ENCODE results near the gene KDM1B.
"Not testable (repeated sequence)": the region's sequence is repeated elsewhere in the genome, so short reads cannot be mapped to it uniquely, and the experiment has no call there.

KDM1B gene

DNA sequence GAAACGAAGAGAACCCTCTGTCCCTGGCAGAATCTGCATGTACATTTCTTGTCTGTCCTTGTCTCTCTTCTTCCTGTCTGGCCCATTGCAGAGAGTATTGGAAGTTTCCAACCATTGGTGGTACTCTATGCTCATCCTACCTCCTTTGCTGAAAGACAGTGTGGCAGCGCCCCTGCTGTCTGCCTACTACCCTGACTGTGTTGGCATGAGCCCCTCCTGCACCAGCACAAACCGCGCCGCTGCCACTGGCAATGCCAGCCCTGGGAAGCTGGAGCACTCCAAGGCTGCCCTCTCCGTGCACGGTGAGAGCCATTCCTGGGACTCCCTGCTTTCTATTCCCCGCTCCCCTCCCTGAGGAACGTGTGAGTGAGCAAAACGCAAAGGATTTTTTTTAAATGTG, 32.5 kb downstream of the KDM1B start:
- Mint-ChIP-seq H3K4me1 (ENCODE audit: low read depth) (no peaks in the 10 kb centered on the region), H3K4me3 (no peak overlapping the region), H3K36me3 (ENCODE audit: low read depth) (no peaks in the 10 kb centered on the region)

DNA sequence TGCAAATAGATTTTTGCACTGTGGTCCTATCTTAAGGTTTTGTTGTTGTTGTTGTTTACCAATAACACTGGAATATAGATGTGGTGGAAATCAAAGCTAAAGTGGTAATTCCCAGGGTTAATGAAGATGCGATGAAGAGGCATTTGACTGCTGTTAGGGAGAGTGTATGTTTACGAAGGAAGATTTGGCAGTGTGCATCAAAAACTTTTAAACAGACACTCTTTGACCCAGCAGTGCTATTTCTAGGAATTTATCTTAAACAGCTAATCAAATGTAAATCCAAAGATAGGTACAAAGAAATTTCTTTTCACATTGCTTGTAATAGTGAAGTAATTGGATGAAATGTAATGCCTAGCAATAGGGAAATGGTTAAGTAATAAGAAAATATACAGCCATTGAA, 34.0 kb downstream of the KDM1B start:
- no peaks in the 10 kb centered on the region for H3K36me3 Mint-ChIP-seq (ENCODE audit: low read depth)
- H3K4me1 Mint-ChIP-seq (ENCODE audit: low read depth), result no peaks in the 10 kb centered on the region
- no peak overlapping the region for H3K27ac Mint-ChIP-seq
- no peaks in the 10 kb centered on the region for H3K9me3 Mint-ChIP-seq
- no peaks in the 10 kb centered on the region for H3K27me3 Mint-ChIP-seq (ENCODE audit: low read depth)
- no peak overlapping the region for H3K4me3 Mint-ChIP-seq

More for the DNA sequence above, 32.5 kb downstream of the KDM1B start:
- Mint-ChIP-seq H3K9me3 (no peaks in the 10 kb centered on the region), H3K27me3 (ENCODE audit: low read depth) (no peaks in the 10 kb centered on the region), H3K27ac (no peak overlapping the region)

DNA sequence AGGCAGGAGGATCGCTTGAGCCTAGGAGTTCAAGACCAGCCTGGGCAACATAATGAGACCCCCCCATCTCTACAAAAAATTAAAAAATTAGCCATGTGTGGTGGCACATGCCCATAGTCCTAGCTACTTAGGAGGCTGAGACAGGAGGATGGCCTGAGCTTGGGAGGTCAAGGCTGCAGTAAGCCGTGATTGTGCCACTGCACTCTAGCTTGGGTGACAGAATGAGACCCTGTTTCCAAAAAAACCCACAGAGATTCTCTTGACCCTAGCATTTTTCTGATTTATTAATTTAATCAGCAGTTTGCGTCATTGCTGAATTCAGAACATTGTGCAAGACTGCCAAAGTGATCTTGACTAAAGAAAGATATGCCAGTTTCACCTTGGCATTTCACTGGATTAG, 36.8 kb downstream of the KDM1B start:
- H3K36me3 Mint-ChIP-seq (ENCODE audit: low read depth), result no peaks in the 10 kb centered on the region
- no peaks in the 10 kb centered on the region for H3K9me3 Mint-ChIP-seq
- no peaks in the 10 kb centered on the region for H3K27me3 Mint-ChIP-seq (ENCODE audit: low read depth)
- no peaks in the 10 kb centered on the region for H3K4me1 Mint-ChIP-seq (ENCODE audit: low read depth)
- H3K4me3 Mint-ChIP-seq, result no peak overlapping the region
- H3K27ac Mint-ChIP-seq, result no peak overlapping the region

DNA sequence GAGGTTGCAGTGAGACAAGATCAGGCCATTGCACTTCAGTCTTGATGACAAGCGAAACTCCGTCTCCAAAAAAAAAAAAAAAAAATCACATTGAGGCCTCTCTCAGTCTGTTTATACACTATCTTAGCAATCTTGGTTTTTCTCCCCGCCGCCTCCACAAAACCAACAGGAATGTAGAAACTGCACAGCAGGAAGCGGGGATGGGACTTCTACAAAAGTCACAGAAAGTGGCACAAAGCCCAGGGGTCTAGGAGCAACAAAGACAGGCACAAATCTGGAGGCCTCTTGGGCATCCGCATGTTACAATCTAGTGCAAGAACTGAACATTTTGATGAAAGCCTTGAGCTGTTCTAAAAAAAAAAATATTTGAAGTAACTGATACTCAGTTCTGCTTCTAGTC, 48.6 kb downstream of the KDM1B start:
- Mint-ChIP-seq H3K4me3 (no peak overlapping the region), H3K4me1 (ENCODE audit: low read depth) (no peaks in the 10 kb centered on the region), H3K27ac (no peak overlapping the region), H3K27me3 (ENCODE audit: low read depth) (no peaks in the 10 kb centered on the region), H3K9me3 (no peaks in the 10 kb centered on the region), H3K36me3 (ENCODE audit: low read depth) (peaks cover 2% of the 10 kb centered on the region)

DNA sequence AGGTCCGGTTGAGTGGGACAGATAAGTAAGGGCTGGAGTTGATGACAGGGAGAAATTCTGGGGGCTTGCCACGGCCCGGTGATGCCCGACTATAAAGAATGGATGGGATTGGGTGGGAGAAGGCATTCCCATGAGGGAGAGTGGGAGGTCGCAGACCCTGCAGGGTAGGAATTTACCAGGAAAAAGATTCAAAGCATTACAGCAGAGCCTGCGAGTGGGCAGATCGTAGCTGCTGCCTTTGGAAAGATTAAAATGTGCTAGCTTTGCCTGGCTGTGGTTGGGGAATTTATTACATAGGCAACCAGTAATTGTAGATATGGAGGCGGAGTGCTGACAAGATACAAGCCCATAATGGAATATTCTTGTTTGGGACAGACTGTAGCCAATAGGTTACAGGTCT, 49.5 kb downstream of the KDM1B start:
- Mint-ChIP-seq H3K36me3 (ENCODE audit: low read depth) (peaks cover 2% of the 10 kb centered on the region), H3K27me3 (ENCODE audit: low read depth) (no peaks in the 10 kb centered on the region), H3K4me3 (no peak overlapping the region), H3K27ac (no peak overlapping the region), H3K9me3 (no peaks in the 10 kb centered on the region), H3K4me1 (ENCODE audit: low read depth) (no peaks in the 10 kb centered on the region)

DNA sequence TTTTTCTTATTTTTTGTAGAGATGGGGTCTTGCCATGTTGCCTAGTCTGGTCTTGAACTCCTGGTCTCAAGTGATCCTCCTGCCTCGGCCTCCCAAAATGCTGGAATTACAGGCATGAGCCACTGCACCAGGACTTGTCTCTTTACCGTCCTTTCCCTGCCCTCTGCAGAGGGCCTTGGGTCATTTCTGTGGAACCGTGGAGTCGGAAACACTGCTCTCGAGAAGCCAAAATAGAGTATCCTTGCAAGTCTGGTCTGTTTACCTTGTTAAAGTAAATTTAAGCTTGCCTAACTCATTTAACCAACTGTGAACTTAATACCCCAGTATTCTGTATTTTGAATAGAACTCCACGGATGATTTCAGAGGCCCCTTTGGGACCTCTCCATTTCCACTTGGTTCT, 51.4 kb downstream of the KDM1B start:
- Mint-ChIP-seq H3K27ac (no peak overlapping the region), H3K27me3 (ENCODE audit: low read depth) (no peaks in the 10 kb centered on the region), H3K9me3 (no peaks in the 10 kb centered on the region)

DNA sequence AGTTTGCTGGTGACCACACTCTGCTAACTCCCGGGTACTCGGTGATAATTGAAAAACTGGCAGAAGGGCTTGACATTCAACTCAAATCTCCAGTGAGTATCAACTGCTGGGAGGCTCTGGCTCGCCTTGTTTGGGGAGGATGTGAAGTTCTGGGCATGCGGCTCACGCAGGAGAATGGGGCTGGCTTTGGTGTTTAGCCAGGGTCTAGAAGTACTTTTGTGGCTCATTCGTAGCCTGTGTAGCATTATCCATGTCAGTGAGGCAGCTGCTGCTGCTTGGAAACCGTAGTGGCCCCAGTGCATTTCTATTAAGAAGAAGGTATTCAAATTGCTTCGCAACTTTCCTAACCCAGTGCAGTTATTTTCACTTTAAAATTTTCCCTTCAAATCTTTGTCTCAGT, 52.2 kb downstream of the KDM1B start:
- no peak overlapping the region for H3K4me3 Mint-ChIP-seq
- no peak overlapping the region for H3K27ac Mint-ChIP-seq
- H3K9me3 Mint-ChIP-seq, result no peaks in the 10 kb centered on the region
- H3K27me3 Mint-ChIP-seq (ENCODE audit: low read depth), result no peaks in the 10 kb centered on the region
- peaks cover 4% of the 10 kb centered on the region for H3K36me3 Mint-ChIP-seq (ENCODE audit: low read depth)
- peaks cover 8% of the 10 kb centered on the region for H3K4me1 Mint-ChIP-seq (ENCODE audit: low read depth)

More for the DNA sequence above, 51.4 kb downstream of the KDM1B start:
- peaks cover 6% of the 10 kb centered on the region for H3K4me1 Mint-ChIP-seq (ENCODE audit: low read depth)
- peaks cover 2% of the 10 kb centered on the region for H3K36me3 Mint-ChIP-seq (ENCODE audit: low read depth)
- H3K4me3 Mint-ChIP-seq, result no peak overlapping the region

DNA sequence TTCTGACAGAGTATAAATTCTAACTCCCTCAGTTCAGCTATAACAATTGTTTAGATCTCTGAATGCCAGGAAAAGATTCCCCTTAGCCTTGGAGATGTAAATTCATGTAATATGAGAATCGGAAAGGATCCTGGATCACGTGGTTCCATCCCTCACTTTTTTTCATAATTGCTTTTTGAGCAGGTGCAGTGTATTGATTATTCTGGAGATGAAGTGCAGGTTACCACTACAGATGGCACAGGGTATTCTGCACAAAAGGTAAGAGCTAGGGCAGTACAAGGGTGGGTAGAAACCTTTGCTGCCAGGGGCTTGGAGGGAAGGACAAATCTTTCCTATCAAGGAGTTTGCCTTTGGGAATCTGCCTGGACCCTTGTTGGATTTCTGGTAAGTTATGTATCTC, 52.7 kb downstream of the KDM1B start:
- H3K36me3 Mint-ChIP-seq (ENCODE audit: low read depth), result peaks cover 5% of the 10 kb centered on the region
- no peak overlapping the region for H3K27ac Mint-ChIP-seq
- H3K4me1 Mint-ChIP-seq (ENCODE audit: low read depth), result peaks cover 8% of the 10 kb centered on the region
- no peak overlapping the region for H3K4me3 Mint-ChIP-seq
- H3K27me3 Mint-ChIP-seq (ENCODE audit: low read depth), result no peaks in the 10 kb centered on the region
- no peaks in the 10 kb centered on the region for H3K9me3 Mint-ChIP-seq

DNA sequence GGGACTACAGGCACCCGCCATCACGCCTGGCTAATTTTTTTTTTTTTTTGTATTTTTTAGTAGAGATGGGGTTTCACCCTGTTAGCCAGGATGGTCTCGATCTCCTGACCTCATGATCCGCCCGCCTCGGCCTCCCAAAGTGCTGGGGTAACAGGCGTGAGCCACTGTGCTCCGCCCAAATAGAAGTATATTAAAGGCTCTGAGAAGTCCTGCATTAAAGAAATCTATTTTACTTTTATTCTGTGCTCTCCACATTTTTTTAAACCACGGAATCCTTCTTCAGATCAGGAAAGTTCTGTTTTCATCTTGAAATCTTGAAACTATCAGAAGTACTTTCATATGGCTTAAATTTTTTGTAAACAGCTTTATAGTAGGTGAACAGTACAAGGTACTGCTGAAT, 53.6 kb downstream of the KDM1B start:
- H3K9me3 Mint-ChIP-seq; H3K36me3 Mint-ChIP-seq (ENCODE audit: low read depth); H3K4me3 Mint-ChIP-seq; H3K27ac Mint-ChIP-seq; H3K27me3 Mint-ChIP-seq (ENCODE audit: low read depth); H3K4me1 Mint-ChIP-seq (ENCODE audit: low read depth): not testable (repeated sequence)

DNA sequence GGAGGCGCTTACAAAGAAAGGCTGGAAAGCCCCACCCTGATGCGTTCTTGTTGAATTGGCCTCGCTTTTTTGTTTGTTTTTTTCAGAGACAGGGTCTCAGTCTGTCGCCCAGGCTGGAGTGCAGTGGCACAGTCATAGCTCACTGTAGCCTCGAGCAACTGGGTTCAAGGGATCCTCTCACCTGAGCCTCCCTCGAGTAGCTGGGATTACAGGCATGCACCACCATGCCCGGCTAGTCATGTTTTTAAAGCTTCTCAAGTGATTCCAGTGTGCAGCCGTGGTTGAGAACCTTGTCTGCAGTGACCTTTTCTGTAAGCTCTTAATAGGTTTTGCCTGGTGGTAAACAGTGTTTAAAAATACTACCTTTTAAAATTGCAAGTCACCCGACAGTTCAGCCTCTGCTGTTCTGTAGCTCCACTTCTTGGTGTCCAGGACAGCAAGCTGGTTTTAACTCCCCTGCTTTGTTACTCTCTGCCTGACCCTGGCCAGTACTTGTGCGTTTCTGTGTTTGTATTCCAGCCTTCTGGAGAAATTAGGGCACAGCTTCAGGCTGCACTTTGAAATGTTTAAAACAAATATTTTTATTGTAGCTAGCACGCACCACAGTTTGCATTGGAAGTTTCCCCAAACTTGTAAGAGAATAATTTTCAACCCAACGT, 54.4 kb downstream of the KDM1B start:
- Mint-ChIP-seq H3K36me3 (ENCODE audit: low read depth) (peaks cover 5% of the 10 kb centered on the region), H3K9me3 (no peaks in the 10 kb centered on the region), H3K4me3 (no peak overlapping the region), H3K4me1 (ENCODE audit: low read depth) (peaks cover 13% of the 10 kb centered on the region), H3K27me3 (ENCODE audit: low read depth) (no peaks in the 10 kb centered on the region), H3K27ac (no peak overlapping the region)

DNA sequence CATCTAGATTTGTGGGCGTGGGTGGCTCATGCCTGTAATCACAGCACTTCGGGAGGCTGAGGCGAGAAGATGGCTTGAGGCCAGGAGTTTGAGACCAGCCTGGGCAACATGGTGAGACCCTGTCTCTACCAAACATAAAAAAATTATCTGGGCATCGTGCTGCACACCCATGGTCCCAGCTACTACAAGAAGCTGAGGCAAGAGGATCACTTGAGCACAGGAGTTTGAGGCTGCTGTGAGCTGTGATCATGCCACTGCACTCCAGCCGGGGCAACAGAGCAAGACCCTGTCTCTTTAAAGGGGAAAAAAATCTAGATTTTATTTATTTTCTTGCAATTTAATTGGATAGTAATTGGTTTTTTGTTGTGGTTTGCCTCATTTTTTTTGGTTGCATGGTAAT, 55.5 kb downstream of the KDM1B start:
- H3K9me3 Mint-ChIP-seq, result no peaks in the 10 kb centered on the region
- H3K36me3 Mint-ChIP-seq (ENCODE audit: low read depth), result peaks cover 6% of the 10 kb centered on the region
- H3K4me3 Mint-ChIP-seq, result no peak overlapping the region
- H3K27me3 Mint-ChIP-seq (ENCODE audit: low read depth), result no peaks in the 10 kb centered on the region
- H3K4me1 Mint-ChIP-seq (ENCODE audit: low read depth), result peaks cover 13% of the 10 kb centered on the region
- H3K27ac Mint-ChIP-seq, result no peak overlapping the region

DNA sequence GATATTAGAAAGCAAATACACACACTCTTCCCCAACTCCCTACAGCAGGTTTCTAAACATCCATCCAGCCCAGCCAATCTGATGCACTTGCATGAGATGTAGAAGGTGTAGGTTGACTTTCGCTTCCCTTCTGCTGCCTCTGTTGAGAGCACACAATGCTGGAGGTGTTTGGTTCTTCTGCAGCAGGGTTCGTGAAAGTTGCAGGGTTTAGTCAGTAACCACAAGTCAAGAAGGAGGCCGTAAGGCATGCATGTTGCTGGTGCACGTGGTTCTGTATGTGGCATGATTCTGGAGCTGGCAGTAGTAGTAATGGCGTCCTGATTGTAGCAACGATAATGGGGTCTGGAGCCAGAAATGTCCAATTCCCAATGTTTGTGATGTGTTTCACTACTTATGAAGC, 56.1 kb downstream of the KDM1B start:
- H3K27me3 Mint-ChIP-seq (ENCODE audit: low read depth), result no peaks in the 10 kb centered on the region
- H3K9me3 Mint-ChIP-seq, result no peaks in the 10 kb centered on the region
- H3K4me1 Mint-ChIP-seq (ENCODE audit: low read depth), result peaks cover 13% of the 10 kb centered on the region
- H3K4me3 Mint-ChIP-seq, result no peak overlapping the region
- H3K27ac Mint-ChIP-seq, result no peak overlapping the region
- peaks cover 7% of the 10 kb centered on the region for H3K36me3 Mint-ChIP-seq (ENCODE audit: low read depth)

DNA sequence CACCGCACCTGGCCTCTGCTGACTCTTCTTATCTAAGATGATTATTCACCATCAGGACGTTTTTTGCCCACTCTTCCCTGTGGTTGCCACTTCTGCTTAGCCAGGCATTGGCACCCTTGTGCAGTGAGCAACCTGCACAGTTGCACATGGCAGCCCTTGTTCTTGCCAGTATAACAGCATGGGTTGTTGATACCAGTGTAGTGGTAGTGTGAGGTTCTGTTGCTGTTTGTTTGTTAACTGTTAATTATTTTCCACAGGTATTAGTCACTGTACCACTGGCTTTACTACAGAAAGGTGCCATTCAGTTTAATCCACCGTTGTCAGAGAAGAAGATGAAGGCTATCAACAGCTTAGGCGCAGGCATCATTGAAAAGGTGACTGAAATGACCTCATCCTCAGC, 57.0 kb downstream of the KDM1B start:
- Mint-ChIP-seq H3K27ac (no peak overlapping the region), H3K4me1 (ENCODE audit: low read depth) (peaks cover 13% of the 10 kb centered on the region), H3K36me3 (ENCODE audit: low read depth) (peaks cover 14% of the 10 kb centered on the region), H3K4me3 (no peak overlapping the region), H3K27me3 (ENCODE audit: low read depth) (no peaks in the 10 kb centered on the region), H3K9me3 (no peaks in the 10 kb centered on the region)

DNA sequence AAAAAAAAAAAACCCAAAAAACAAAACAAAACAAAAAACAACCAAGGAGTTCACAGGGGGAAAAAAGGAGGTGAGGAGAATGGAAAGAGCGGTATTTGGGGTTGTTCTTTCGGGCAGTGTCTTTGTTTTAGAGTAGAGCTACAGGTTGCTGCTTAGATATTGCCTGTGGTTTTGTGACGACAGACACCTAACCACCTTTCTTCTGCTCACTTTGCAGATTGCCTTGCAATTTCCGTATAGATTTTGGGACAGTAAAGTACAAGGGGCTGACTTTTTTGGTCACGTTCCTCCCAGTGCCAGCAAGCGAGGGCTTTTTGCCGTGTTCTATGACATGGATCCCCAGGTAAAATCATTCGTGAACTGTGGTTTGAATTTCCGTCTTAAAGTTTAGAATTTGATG, 58.2 kb downstream of the KDM1B start:
- Mint-ChIP-seq H3K27ac (no peak overlapping the region), H3K4me3 (no peak overlapping the region), H3K27me3 (ENCODE audit: low read depth) (no peaks in the 10 kb centered on the region), H3K4me1 (ENCODE audit: low read depth) (peaks cover 13% of the 10 kb centered on the region), H3K36me3 (ENCODE audit: low read depth) (peaks cover 14% of the 10 kb centered on the region), H3K9me3 (no peaks in the 10 kb centered on the region)

DNA sequence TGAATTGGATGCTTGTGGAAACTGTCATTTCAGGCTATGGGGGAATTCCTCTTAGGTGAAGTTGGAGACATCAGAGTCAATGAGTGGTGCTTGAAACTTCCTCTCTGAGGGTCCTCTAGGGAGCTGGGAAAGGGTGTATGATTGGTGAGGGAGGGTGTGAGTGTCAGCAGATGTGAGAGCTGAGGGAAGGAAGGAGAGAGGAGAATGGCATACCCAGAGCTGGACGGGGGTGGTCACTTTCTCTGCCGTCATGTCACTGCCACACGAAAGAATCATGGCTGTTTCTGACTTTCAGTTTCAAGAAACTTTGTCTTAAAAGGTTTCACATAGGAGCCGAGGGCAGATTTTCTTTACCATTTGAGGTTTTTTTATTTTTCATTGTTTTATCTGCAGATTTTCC, 58.8 kb downstream of the KDM1B start:
- Mint-ChIP-seq H3K4me1 (ENCODE audit: low read depth) (peaks cover 13% of the 10 kb centered on the region), H3K27ac (peak overlapping the region; percentile 61), H3K36me3 (ENCODE audit: low read depth) (peaks cover 14% of the 10 kb centered on the region), H3K9me3 (no peaks in the 10 kb centered on the region), H3K4me3 (peak overlapping the region; percentile 55), H3K27me3 (ENCODE audit: low read depth) (no peaks in the 10 kb centered on the region)

DNA sequence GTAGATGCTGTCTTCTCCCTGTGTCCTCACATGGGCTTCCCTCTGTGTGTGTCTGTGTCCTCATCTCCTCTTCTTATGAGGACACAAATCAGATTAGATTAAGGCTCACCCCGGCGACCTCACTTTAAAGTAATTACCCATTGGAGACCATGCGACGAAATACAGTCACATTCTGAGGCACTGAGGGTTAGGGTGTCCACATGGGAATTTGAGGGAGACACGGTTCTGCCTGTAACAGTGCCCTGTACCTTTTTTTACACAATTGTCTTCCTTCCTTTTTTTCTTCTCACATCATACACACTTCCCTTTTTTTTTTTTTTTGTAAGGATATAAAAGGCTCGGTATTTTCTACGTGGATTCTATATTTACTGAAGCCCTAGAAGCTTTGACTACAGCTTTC, 60.2 kb downstream of the KDM1B start:
- H3K4me3 Mint-ChIP-seq, result no peak overlapping the region
- H3K9me3 Mint-ChIP-seq, result no peaks in the 10 kb centered on the region
- peaks cover 19% of the 10 kb centered on the region for H3K36me3 Mint-ChIP-seq (ENCODE audit: low read depth)
- H3K4me1 Mint-ChIP-seq (ENCODE audit: low read depth), result peaks cover 13% of the 10 kb centered on the region
- no peak overlapping the region for H3K27ac Mint-ChIP-seq
- no peaks in the 10 kb centered on the region for H3K27me3 Mint-ChIP-seq (ENCODE audit: low read depth)
